MM.1S (cell line): Measurements from ENCODE around the gene SLX9.

Source experiments
- DNase-seq: peaks from one replicate; pipeline ENCODE4 v3.0.0-alpha.2; 2015
- H2AFZ ChIP-seq: fragments of 300-600 bp; sonication (generic); 2 replicates; pipeline ENCODE4 v1.6.0; 2016; ENCODE audit warnings: antibody characterized with exemption, low read length
- H3F3A ChIP-seq: fragments of 300-600 bp; sonication (generic); 2 replicates; pipeline ENCODE4 v1.6.1; 2016; ENCODE audit warnings: mild to moderate bottlenecking, antibody characterized with exemption, low read length, moderate library complexity, mixed read lengths; ENCODE audit not compliant: insufficient read depth
- H3K27ac ChIP-seq: fragments of 300-600 bp; sonication (generic); 2 replicates; pipeline ENCODE4 v1.5.1; 2016; ENCODE audit warnings: mild to moderate bottlenecking, low read length
- H3K27me3 ChIP-seq: fragments of 300-600 bp; sonication (generic); replicated peaks from 2 replicates; pipeline ENCODE4 v1.6.0; 2016; ENCODE audit warnings: low read length; ENCODE audit not compliant: insufficient read depth
- H3K36me3 ChIP-seq: fragments of 300-600 bp; sonication (generic); replicated peaks from 2 replicates; pipeline ENCODE4 v1.6.1; 2016; ENCODE audit warnings: mild to moderate bottlenecking, low read length, mixed read lengths; ENCODE audit not compliant: insufficient read depth
- H3K4me1 ChIP-seq: fragments of 300-600 bp; sonication (generic); 2 replicates; pipeline ENCODE4 v1.6.1; 2016; ENCODE audit warnings: low read length, mixed read lengths
- H3K4me2 ChIP-seq: fragments of 300-600 bp; sonication (generic); 2 replicates; pipeline ENCODE4 v1.6.0; 2016; ENCODE audit warnings: low read depth, low read length
- H3K4me3 ChIP-seq: fragments of 300-600 bp; sonication (generic); 2 replicates; pipeline ENCODE4 v1.5.1; 2016; ENCODE audit warnings: low read length, mixed read lengths
- H3K79me2 ChIP-seq: fragments of 300-600 bp; sonication (generic); 2 replicates; pipeline ENCODE4 v1.6.1; 2016; ENCODE audit warnings: mixed run types, low read length, mixed read lengths
- H3K9ac ChIP-seq: fragments of 300-600 bp; sonication (generic); 2 replicates; pipeline ENCODE4 v1.6.1; 2016; ENCODE audit warnings: low read length, mixed read lengths
- H3K9me2 ChIP-seq: fragments of 300-600 bp; sonication (generic); replicated peaks from 2 replicates; pipeline ENCODE4 v1.6.1; 2016; ENCODE audit warnings: mild to moderate bottlenecking, low read length, mixed read lengths; ENCODE audit not compliant: insufficient read depth
- H3K9me3 ChIP-seq: fragments of 300-600 bp; sonication (generic); replicated peaks from 2 replicates; pipeline ENCODE4 v1.6.1; 2016; ENCODE audit warnings: mild to moderate bottlenecking, low read length, mixed read lengths; ENCODE audit not compliant: insufficient read depth
- H4K20me1 ChIP-seq: fragments of 300-600 bp; sonication (generic); 2 replicates; pipeline ENCODE4 v1.6.1; 2016; ENCODE audit warnings: mild to moderate bottlenecking, low read length, moderate library complexity, mixed read lengths; ENCODE audit not compliant: insufficient read depth
- EZH2 ChIP-seq: fragments of 300-600 bp; sonication (generic); optimal IDR thresholded peaks from 2 replicates; pipeline ENCODE3; 2017; ENCODE audit warnings: low read depth, mild to moderate bottlenecking, antibody characterized with exemption, low read length, mixed read lengths
- EZH2phosphoT487 ChIP-seq: fragments of 300-600 bp; sonication (generic); IDR thresholded peaks from 2 replicates; pipeline ENCODE4 v1.6.1; 2018; ENCODE audit warnings: antibody characterized with exemption, low read length
- TF ChIP-seq, protein P1 (sequence below): fragments of 300-600 bp; sonication (generic); IDR thresholded peaks from 2 replicates; pipeline ENCODE4 v1.5.1; 2016; ENCODE audit warnings: antibody characterized with exemption, low read length, mixed read lengths

Gene SLX9

GRCh38 chr21:44943005-44943685, 3.3 kb downstream of the SLX9 start:
- H3K9ac ChIP-seq: no peak overlapping the region
- peaks cover 73% of the 10 kb centered on the region for H3K79me2 ChIP-seq

GRCh38 chr21:44943686-44944550, 4.1 kb downstream of the SLX9 start:
- no peak overlapping the region for H3K27ac ChIP-seq
- no peak overlapping the region for H3K4me3 ChIP-seq
- H3K9me2 ChIP-seq: no peaks in the 10 kb centered on the region
- no peak overlapping the region for H2AFZ ChIP-seq
- H3K9me3 ChIP-seq: no peaks in the 10 kb centered on the region
- H3K9ac ChIP-seq: no peak overlapping the region
- 0 out of 2 replicates have a peak, but pooled peaks cover 5% of the 10 kb centered on the region for H3K36me3 ChIP-seq
- peaks cover 3% of the 10 kb centered on the region; the same call in 1 of the 2 replicates for H3K27me3 ChIP-seq
- H3F3A ChIP-seq: no peaks in the 10 kb centered on the region
- DNase-seq: no peak
- TF ChIP-seq EZH2 (no peak), EZH2phosphoT487 (no peak)
- TF ChIP-seq, protein P1, sequence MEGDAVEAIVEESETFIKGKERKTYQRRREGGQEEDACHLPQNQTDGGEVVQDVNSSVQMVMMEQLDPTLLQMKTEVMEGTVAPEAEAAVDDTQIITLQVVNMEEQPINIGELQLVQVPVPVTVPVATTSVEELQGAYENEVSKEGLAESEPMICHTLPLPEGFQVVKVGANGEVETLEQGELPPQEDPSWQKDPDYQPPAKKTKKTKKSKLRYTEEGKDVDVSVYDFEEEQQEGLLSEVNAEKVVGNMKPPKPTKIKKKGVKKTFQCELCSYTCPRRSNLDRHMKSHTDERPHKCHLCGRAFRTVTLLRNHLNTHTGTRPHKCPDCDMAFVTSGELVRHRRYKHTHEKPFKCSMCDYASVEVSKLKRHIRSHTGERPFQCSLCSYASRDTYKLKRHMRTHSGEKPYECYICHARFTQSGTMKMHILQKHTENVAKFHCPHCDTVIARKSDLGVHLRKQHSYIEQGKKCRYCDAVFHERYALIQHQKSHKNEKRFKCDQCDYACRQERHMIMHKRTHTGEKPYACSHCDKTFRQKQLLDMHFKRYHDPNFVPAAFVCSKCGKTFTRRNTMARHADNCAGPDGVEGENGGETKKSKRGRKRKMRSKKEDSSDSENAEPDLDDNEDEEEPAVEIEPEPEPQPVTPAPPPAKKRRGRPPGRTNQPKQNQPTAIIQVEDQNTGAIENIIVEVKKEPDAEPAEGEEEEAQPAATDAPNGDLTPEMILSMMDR: no peak
- peaks cover 76% of the 10 kb centered on the region for H3K79me2 ChIP-seq
- H3K4me1 ChIP-seq: peaks cover 11% of the 10 kb centered on the region; the same call in 1 of the 2 replicates
- H4K20me1 ChIP-seq: peaks cover 2% of the 10 kb centered on the region; the same call in 1 of the 2 replicates
- no peak overlapping the region for H3K4me2 ChIP-seq

More at GRCh38 chr21:44943005-44943685, 3.3 kb downstream of the SLX9 start:
- Histone ChIP-seq H3K27ac (no peak overlapping the region), H3K9me2 (no peaks in the 10 kb centered on the region), H3K36me3 (0 out of 2 replicates have a peak, but pooled peaks cover 5% of the 10 kb centered on the region), H3K4me3 (no peak overlapping the region), H3K4me1 (peaks cover 11% of the 10 kb centered on the region; the same call in 1 of the 2 replicates), H2AFZ (no peak overlapping the region), H3K27me3 (peaks cover 10% of the 10 kb centered on the region), H3F3A (no peaks in the 10 kb centered on the region), H4K20me1 (no peaks in the 10 kb centered on the region; the same call in 1 of the 2 replicates), H3K4me2 (no peak overlapping the region), H3K9me3 (no peaks in the 10 kb centered on the region)
- TF ChIP-seq, protein P1: no peak
- no peak for TF ChIP-seq EZH2phosphoT487
- TF ChIP-seq EZH2: no peak
- DNase-seq: no peak

DNA sequence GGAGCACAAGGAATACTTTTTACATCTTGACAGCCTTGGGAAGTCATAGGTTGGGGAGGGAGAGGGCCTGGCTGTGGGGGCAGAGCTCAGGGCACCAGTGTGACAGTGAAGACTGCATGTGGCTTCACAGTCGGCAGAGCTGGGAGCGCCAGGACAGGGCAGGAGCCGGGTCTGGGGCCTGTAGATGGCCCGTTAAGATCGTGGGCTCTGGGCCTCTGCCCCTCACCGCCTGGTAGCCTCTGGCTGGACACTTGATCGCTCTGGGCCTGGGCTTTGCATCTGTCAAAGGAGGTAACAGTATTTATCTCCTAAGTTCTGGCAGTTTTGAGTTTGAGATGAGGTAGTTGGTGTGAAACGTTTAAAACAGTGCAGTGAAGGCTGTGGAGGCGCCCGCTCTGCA, 4.8 kb downstream of the SLX9 start:
- no peaks in the 10 kb centered on the region for H3K9me2 ChIP-seq
- no peak for DNase-seq
- H3K9ac ChIP-seq: no peak overlapping the region
- H3K4me3 ChIP-seq: no peak overlapping the region
- no peak overlapping the region for H3K27ac ChIP-seq
- peaks cover 11% of the 10 kb centered on the region; the same call in 1 of the 2 replicates for H3K4me1 ChIP-seq
- no peaks in the 10 kb centered on the region for H3F3A ChIP-seq
- TF ChIP-seq EZH2 (no peak), EZH2phosphoT487 (no peak)
- TF ChIP-seq, protein P1: no peak
- H3K4me2 ChIP-seq: no peak overlapping the region
- H3K36me3 ChIP-seq: 0 out of 2 replicates have a peak, but pooled peaks cover 5% of the 10 kb centered on the region
- peaks cover 9% of the 10 kb centered on the region for H4K20me1 ChIP-seq
- H3K27me3 ChIP-seq: no peaks in the 10 kb centered on the region
- H3K9me3 ChIP-seq: no peaks in the 10 kb centered on the region
- H2AFZ ChIP-seq: no peak overlapping the region
- H3K79me2 ChIP-seq: peaks cover 82% of the 10 kb centered on the region
